K562 (cell line): ENCODE data around the gene ZNF559. TPM values are rescaled to one million over a fixed set of nuclear protein-coding genes. Genes with fewer than 3 reads are reported as not detected.
A peak's percentile ranks its signal among the peaks of the same experiment; 100 is the strongest.

ENCODE experiments used
- ATAC-seq: fragments of 200-7000 bp; cut with Tn5 transposase; 3 replicates; pipeline ENCODE4 v1.9.1; 2020; ENCODE audit warnings: moderate library complexity
- BruUV-seq: library from RNA; stranded (reverse); fragments of 400-500 nt; replicated peaks from 2 replicates; lab custom pipeline; 2021; lab: Mats Ljungman, UMichigan
- CTCF ChIA-PET: fragments of 300-600 bp; formaldehyde crosslinking; extraction: SDS; loops from one replicate; lab custom pipeline; 2021; ENCODE audit warnings: low intra/inter-chr PET ratio; lab: Yijun Ruan, JAX
- POLR2A ChIA-PET: fragments of 300-600, 350-650 bp; sonication (Branson Sonifier 250); formaldehyde crosslinking; extraction: SDS; loops from one replicate; lab custom pipeline; 2021; ENCODE audit warnings: antibody characterized with exemption, inconsistent platforms; lab: Yijun Ruan, JAX
- DNase-seq, 4 experiments: peaks; one replicate each; pipeline versions ENCODE4 v3.0.0 to v3.0.0-alpha.2; 2011 to 2018; ENCODE audit warnings: low spot score in 3 of 4, mixed read lengths in 3 of 4; ENCODE audit errors: extremely low read depth in 1 of 4
- FAIRE-seq: peaks from 2 replicates; lab custom pipeline; 2011; peaks lifted over from hg19 to GRCh38; lab: Jason Lieb, UNC
- H2AFZ ChIP-seq: 2 replicates; pipeline ENCODE4 v1.6.0; 2011; ENCODE audit warnings: low read depth, low read length, control low read depth, inconsistent platforms
- H3K27ac ChIP-seq: fragments of 200-600 bp; 3 replicates; pipeline ENCODE4 v1.8.0; 2011; ENCODE audit warnings: low read depth, mild to moderate bottlenecking, control low read depth, inconsistent platforms, low read length, moderate library complexity, mixed read lengths; ENCODE audit errors: extremely low read depth
- H3K27me3 ChIP-seq, 2 experiments: fragments of 300-600 bp in 1 of 2; 2 replicates in 1 of 2; 3 replicates in 1 of 2; pipeline versions ENCODE4 v1.6.0 to v1.8.0; 2011; ENCODE audit warnings: inconsistent platforms in 2 of 2, low read length in 2 of 2, mild to moderate bottlenecking in 1 of 2, mixed read lengths in 1 of 2, moderate library complexity in 1 of 2; ENCODE audit not compliant: control insufficient read depth in 2 of 2, insufficient read depth in 2 of 2
- H3K36me3 ChIP-seq: fragments of 300-600 bp; 3 replicates; pipeline ENCODE4 v1.8.0; 2011; ENCODE audit warnings: mild to moderate bottlenecking, low read length, inconsistent platforms; ENCODE audit not compliant: control insufficient read depth, insufficient read depth
- H3K4me1 ChIP-seq, 2 experiments: fragments of 200-600 bp in 1 of 2; replicated peaks in 1 of 2; 2 replicates in 1 of 2; 3 replicates in 1 of 2; pipeline versions ENCODE4 v1.5.1 to v1.8.0; 2011; ENCODE audit warnings: inconsistent platforms in 2 of 2, low read length in 2 of 2, mild to moderate bottlenecking in 1 of 2, mixed read lengths in 1 of 2, moderate library complexity in 1 of 2; ENCODE audit not compliant: control insufficient read depth in 2 of 2, insufficient read depth in 2 of 2
- H3K4me2 ChIP-seq: 2 replicates; pipeline ENCODE4 v1.6.1; 2011; ENCODE audit warnings: low read length, control low read depth, inconsistent platforms, mixed read lengths; ENCODE audit not compliant: insufficient read depth
- H3K4me3 ChIP-seq: fragments of 200-600 bp; sonication (generic), shearing (Covaris generic); 2 replicates; pipeline ENCODE4 v1.5.1; 2016; ENCODE audit warnings: control low read depth, inconsistent platforms
- H3K79me2 ChIP-seq: fragments of 200-600 bp; 3 replicates; pipeline ENCODE4 v1.8.0; 2011; ENCODE audit warnings: low read length, inconsistent platforms; ENCODE audit not compliant: control insufficient read depth, insufficient read depth
- H3K9ac ChIP-seq, 2 experiments: 2 replicates each; pipeline versions ENCODE4 v1.6.0 to v1.6.1; 2011; ENCODE audit warnings: low read depth in 2 of 2, low read length in 2 of 2, control low read depth in 1 of 2, inconsistent platforms in 1 of 2, mild to moderate bottlenecking in 1 of 2, mixed read lengths in 1 of 2; ENCODE audit not compliant: insufficient read depth in 1 of 2
- H3K9me1 ChIP-seq: one replicate; pipeline ENCODE4 v1.6.0; 2011; ENCODE audit warnings: inconsistent platforms, mild to moderate bottlenecking, low read length, moderate library complexity; ENCODE audit not compliant: control insufficient read depth, insufficient read depth
- H3K9me3 ChIP-seq: replicated peaks from 2 replicates; pipeline ENCODE4 v1.5.1; 2011; ENCODE audit warnings: low read depth, low read length, inconsistent platforms; ENCODE audit not compliant: control insufficient read depth, insufficient read depth
- H4K20me1 ChIP-seq: replicated peaks from 2 replicates; pipeline ENCODE4 v1.6.1; 2011; ENCODE audit warnings: low read length, inconsistent platforms, mixed read lengths; ENCODE audit not compliant: control insufficient read depth, insufficient read depth
- ATF6 ChIP-seq: sonication (generic); formaldehyde crosslinking; IDR thresholded peaks from 2 replicates; pipeline ENCODE4 v1.4.0; 2020; ENCODE audit warnings: mild to moderate bottlenecking, missing genetic modification reagents
- BHLHE40 ChIP-seq: IDR thresholded peaks from 2 replicates; pipeline ENCODE4 v1.6.1; 2011; ENCODE audit warnings: low read length, improper control_type of control experiment
- BRF2 ChIP-seq: IDR thresholded peaks from 3 replicates; pipeline ENCODE4 v1.6.1; 2011; ENCODE audit warnings: borderline replicate concordance, mild to moderate bottlenecking; ENCODE audit not compliant: insufficient read length, insufficient read depth
- CBX3 ChIP-seq, 2 experiments: IDR thresholded peaks; 1 replicate in 1 of 2; 2 replicates in 1 of 2; pipeline ENCODE4 v1.6.1; 2012; ENCODE audit warnings: inconsistent platforms in 2 of 2, low read length in 2 of 2, borderline replicate concordance in 1 of 2, control low read depth in 1 of 2
- CBX5 ChIP-seq: IDR thresholded peaks from 2 replicates; pipeline ENCODE4 v1.6.1; 2014; ENCODE audit warnings: low read depth, borderline replicate concordance
- CBX8 ChIP-seq: fragments of 200-600 bp; sonication (generic); IDR thresholded peaks from 2 replicates; pipeline ENCODE4 v1.6.1; 2012; ENCODE audit warnings: borderline replicate concordance, mixed run types, low read depth, mild to moderate bottlenecking, moderate library complexity, mixed read lengths, low read length, control low read depth, inconsistent platforms; ENCODE audit not compliant: poor library complexity, severe bottlenecking; ENCODE audit errors: extremely low read depth
- CC2D1A ChIP-seq: fragments of 450-650 bp; IDR thresholded peaks from 2 replicates; pipeline ENCODE4 v1.6.1; 2017; ENCODE audit warnings: mild to moderate bottlenecking
- ID3 ChIP-seq, 2 experiments: fragments of 250-450 bp in 1 of 2; fragments of 450-650 bp in 1 of 2; sonication (Bioruptor Pico) in 1 of 2; IDR thresholded peaks; 2 replicates each; pipeline versions ENCODE4 v1.6.1 to v1.8.0; 2016 to 2021; ENCODE audit warnings: mild to moderate bottlenecking in 2 of 2, moderate library complexity in 2 of 2, missing compliant biosample characterization in 1 of 2, missing genetic modification characterization in 1 of 2
- MLLT1 ChIP-seq, 2 experiments: fragments of 450-650 bp; IDR thresholded peaks; 2 replicates each; pipeline ENCODE4 v1.6.1; 2016
- NUFIP1 ChIP-seq: fragments of 450-650 bp; IDR thresholded peaks from 2 replicates; pipeline ENCODE4 v1.6.1; 2018; ENCODE audit not compliant: partially characterized antibody
- RBM15 ChIP-seq: fragments of 200-400 bp; formaldehyde crosslinking; IDR thresholded peaks from 2 replicates; pipeline ENCODE4 v1.6.1; 2018; ENCODE audit warnings: mild to moderate bottlenecking, low read length, moderate library complexity; ENCODE audit not compliant: insufficient read depth
- RBM34 ChIP-seq: fragments of 200-400 bp; formaldehyde crosslinking; IDR thresholded peaks from 2 replicates; pipeline ENCODE4 v1.6.1; 2018; ENCODE audit warnings: low read length, borderline replicate concordance; ENCODE audit not compliant: insufficient read depth
- RFX1 ChIP-seq: fragments of 450-650 bp; IDR thresholded peaks from 2 replicates; pipeline ENCODE4 v1.6.1; 2016; ENCODE audit warnings: mild to moderate bottlenecking, moderate library complexity
- SMARCA4 ChIP-seq: fragments of 450-650 bp; IDR thresholded peaks from 2 replicates; pipeline ENCODE4 v1.6.1; 2016
- TRIM28 ChIP-seq: fragments of 450-650 bp; IDR thresholded peaks from 2 replicates; pipeline ENCODE4 v1.6.1; 2017
- XRCC3 ChIP-seq: fragments of 450-650 bp; IDR thresholded peaks from 2 replicates; pipeline ENCODE4 v1.6.1; 2017; ENCODE audit warnings: mild to moderate bottlenecking, moderate library complexity
- ZNF274 ChIP-seq: IDR thresholded peaks from 2 replicates; pipeline ENCODE4 v1.6.1; 2011; ENCODE audit warnings: low read depth, mild to moderate bottlenecking, low read length, moderate library complexity, borderline replicate concordance
- ZNF668 ChIP-seq: fragments of 250-450 bp; sonication (Bioruptor Pico); IDR thresholded peaks from 2 replicates; pipeline ENCODE4 v1.8.0; 2022; ENCODE audit warnings: mild to moderate bottlenecking, inconsistent platforms
- WGBS: fragments of 100-300 bp; shearing (Covaris generic); methylation state at CpG from one replicate; pipeline ENCODE4 v1.1.6; 2016; ENCODE audit warnings: low coverage, mixed read lengths; ENCODE audit not compliant: insufficient coverage; ENCODE audit errors: missing lambda C conversion rate; 5-methylcytosine and 5-hydroxymethylcytosine counted together
- in situ Hi-C: fragments of 300-500 bp; cut with MboI; formaldehyde crosslinking; loops from 4 replicates; pipeline ENCODE4 v1.15.0; 2018; ENCODE audit warnings: inconsistent platforms, mixed read lengths
- intact Hi-C: fragments of 100-400 bp; cut with micrococcal nuclease; formaldehyde crosslinking; loops from 2 replicates; pipeline ENCODE4 v1.14.2; 2022
- polyA plus RNA-seq, 8 experiments: library from polyadenylated mRNA; depleted of rRNA in 4 of 8; stranded (reverse) in 5 of 8; unstranded in 3 of 8; fragments of >200 nt; fragmentation: Nextera tagmentation in 2 of 8; fragmentation: Illumina TruSeq in 1 of 8; extraction: Ambion mirVana in 2 of 8; extraction: Trizol in 1 of 8; gene quantifications; 2 replicates each; pipeline versions ENCODE4 v1.2.1 to v1.2.3, GENCODE V29; 2011 to 2014; ENCODE audit warnings: inconsistent platforms in 1 of 8, missing spikeins in 1 of 8
- total RNA-seq, 7 experiments: library from RNA; depleted of rRNA in 6 of 7; stranded (reverse); fragments of >200 nt in 6 of 7; fragmentation: Illumina TruSeq in 2 of 7; extraction: Trizol in 2 of 7; gene quantifications; 2 replicates each; pipeline versions ENCODE4 v1.2.1 to v1.2.3, GENCODE V29; 2011 to 2021; ENCODE audit warnings: low replicate concordance in 1 of 7

Gene ZNF559
- total and polyA plus RNA-seq, 9 of the 15 experiments (the other 6 are each of a cell fraction or from before 2014, with no cell fraction given) = 4.0 to 21.5 (median 11.5) TPM

GRCh38 chr19:9342610-9343304, 18.8 kb downstream of the ZNF559 start:
- H3K4me1 ChIP-seq = no peaks in the 10 kb centered on the region
- ATAC-seq (no peak), FAIRE-seq (no peak), DNase-seq (no peak)
- no peaks in the 10 kb centered on the region for H3K79me2 ChIP-seq
- H3K9me3 ChIP-seq = peaks cover 21% of the 10 kb centered on the region
- ChIA-PET POLR2A (no interaction called here), CTCF (no interaction called here)
- H3K4me2 ChIP-seq = no peak overlapping the region
- H2AFZ ChIP-seq = no peak overlapping the region
- intact Hi-C loops (no loop called here), in situ Hi-C loops (no loop called here)
- H3K9ac ChIP-seq = no peak overlapping the region
- BruUV-seq = no TSS peak
- H3K9me1 ChIP-seq = no peaks in the 10 kb centered on the region
- no peak overlapping the region for H3K27ac ChIP-seq
- H3K4me3 ChIP-seq = no peak overlapping the region
- no peaks in the 10 kb centered on the region for H3K36me3 ChIP-seq
- no peaks in the 10 kb centered on the region for H3K27me3 ChIP-seq
- no peaks in the 10 kb centered on the region for H4K20me1 ChIP-seq
- WGBS = 45% methylated on average over 6 of the region's 6 CpGs
- TF ChIP-seq ID3 (CRISPR knock-in tag; IDR thresholded peaks at IDR 0.05) (no peak), ID3 (tag; IDR thresholded peaks at IDR 0.05) (no peak), RBM15 (no peak), ZNF274 (peak; percentile 98), SMARCA4 (no peak), RFX1 (no peak), CBX3 (IDR thresholded peaks at IDR 0.05; ENCODE audit: borderline replicate concordance in 1 of 2, low read length in 2 of 2) (0 out of 3 replicates have a peak, but pooled peaks of 1 of the 2 experiments have one; percentile 25), NUFIP1 (no peak), ZNF668 (CRISPR knock-in tag) (no peak), RBM34 (no peak), CC2D1A (no peak), CBX5 (peak; percentile 60; the same call in 1 of the 2 replicates), XRCC3 (peak; percentile 62; the same call in 1 of the 2 replicates), TRIM28 (peak; percentile 73; the same call in 1 of the 2 replicates), MLLT1 (IDR thresholded peaks at IDR 0.05) (no peak), BRF2 (no peak), ATF6 (CRISPR knock-in tag) (no peak), CBX8 (no peak), BHLHE40 (no peak)
